Embryonic facial prominence (tissue), 1 donor: Measurements from ENCODE around the gene FAM50B.
A peak's percentile ranks its signal among the peaks of the same experiment; 100 is the strongest.
"Not testable (repeated sequence)": the region's sequence is repeated elsewhere in the genome, so short reads cannot be mapped to it uniquely, and the experiment has no call there.

Source experiments
- DNase-seq: peaks from one replicate; pipeline ENCODE4 v3.0.0-alpha.2; 2016; ENCODE audit errors: extremely low spot score

FAM50B gene

DNA sequence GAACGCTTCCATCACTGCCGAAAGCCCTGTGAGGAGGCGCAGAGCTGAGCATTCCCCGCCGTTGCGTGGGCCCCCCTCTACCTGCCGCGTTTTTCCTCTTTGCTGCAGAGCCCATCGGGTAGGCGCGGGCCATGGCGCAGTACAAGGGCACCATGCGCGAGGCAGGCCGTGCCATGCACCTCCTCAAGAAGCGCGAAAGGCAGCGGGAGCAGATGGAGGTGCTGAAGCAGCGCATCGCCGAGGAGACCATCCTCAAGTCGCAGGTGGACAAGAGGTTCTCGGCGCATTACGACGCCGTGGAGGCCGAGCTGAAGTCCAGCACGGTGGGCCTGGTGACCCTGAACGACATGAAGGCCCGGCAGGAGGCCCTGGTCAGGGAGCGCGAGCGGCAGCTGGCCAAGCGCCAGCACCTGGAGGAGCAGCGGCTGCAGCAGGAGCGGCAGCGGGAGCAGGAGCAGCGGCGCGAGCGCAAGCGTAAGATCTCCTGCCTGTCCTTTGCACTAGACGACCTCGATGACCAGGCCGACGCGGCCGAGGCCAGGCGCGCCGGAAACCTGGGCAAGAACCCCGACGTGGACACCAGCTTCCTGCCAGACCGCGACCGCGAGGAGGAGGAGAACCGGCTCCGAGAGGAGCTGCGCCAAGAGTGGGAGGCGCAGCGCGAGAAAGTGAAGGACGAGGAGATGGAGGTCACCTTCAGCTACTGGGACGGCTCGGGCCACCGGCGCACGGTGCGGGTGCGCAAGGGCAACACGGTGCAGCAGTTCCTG lies 693 bp downstream of the FAM50B start:
- DNase-seq, result no peak

DNA sequence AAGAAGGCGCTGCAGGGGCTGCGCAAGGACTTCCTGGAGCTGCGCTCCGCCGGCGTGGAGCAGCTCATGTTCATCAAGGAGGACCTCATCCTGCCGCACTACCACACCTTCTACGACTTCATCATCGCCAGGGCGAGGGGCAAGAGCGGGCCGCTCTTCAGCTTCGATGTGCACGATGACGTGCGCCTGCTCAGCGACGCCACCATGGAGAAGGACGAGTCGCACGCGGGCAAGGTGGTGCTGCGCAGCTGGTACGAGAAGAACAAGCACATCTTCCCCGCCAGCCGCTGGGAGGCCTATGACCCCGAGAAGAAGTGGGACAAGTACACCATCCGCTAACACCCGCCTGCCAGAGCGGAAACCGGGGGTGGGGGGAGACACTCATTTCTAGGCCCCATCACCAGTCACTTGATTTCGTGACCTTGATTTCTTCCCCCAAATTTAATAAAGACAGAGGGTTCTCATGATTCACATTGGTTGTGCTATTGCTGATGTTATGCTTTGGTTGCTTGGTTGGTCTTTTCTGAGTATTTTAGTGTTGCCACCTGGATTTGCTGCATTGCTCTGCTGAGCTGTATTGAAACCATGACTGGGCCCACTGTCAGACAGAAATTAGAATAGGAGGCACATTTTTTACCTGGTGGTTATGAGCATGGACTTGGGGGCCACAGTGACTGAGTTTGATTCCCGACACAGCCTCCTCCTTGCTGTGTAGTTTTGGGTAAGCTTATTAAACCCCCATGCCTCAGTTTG lies 1.5 kb downstream of the FAM50B start:
- no peak for DNase-seq

DNA sequence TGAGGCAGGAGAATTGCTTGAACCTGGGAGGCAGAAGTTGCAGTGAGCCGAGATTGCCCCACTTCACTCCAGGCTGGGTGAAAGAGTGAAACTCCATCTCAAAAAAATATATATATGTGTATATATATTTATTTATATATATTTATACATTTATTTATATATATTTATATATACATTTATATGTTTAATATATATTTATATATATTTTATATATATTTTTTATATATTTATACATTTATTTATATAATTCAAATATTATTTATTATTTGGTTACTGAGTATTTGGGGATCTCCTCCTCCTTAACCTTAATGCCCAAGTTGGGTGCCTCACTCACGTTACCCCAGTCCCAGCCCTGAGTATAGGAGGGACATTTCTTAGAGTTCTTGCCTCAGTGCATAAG lies 2.7 kb downstream of the FAM50B start:
- no peak for DNase-seq

DNA sequence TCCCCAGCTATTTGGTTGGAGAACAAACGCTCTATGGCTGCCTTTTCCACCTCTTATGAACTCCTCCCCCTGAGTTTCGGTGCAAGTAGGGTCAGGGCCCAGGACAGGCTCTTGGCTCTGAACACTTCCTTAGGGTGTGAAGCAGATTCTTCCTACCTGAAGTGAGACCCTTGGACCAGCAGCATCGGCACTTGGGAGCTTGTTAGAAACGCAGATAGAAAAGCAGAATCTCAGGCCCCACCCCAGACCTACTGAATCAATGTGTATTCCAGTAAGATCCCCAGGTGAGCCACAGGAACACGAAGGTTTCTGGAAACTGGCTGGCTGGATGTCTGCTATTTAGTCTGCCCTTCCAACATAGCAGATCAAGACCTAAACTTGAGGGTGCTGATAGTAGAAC lies 3.2 kb downstream of the FAM50B start:
- no peak for DNase-seq

DNA sequence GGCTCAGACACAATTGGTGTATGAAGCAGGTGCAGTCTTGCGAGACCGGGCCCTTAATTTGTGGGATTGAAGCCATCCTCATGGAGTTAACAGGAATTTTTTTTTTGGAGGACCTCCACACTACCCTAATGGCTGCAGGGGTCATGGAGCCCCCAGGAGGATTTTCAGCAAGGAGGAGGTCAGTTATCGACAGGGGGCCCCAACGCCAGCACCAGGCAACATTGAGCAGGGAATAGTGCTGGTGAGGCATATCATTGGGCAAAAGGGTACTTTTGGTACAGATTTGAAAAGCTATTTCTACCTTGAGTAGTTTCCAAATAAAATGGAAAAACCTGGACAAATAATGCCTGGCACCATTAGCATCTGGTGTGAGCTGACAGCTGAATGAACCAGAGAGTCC lies 6.7 kb downstream of the FAM50B start:
- no peak for DNase-seq

DNA sequence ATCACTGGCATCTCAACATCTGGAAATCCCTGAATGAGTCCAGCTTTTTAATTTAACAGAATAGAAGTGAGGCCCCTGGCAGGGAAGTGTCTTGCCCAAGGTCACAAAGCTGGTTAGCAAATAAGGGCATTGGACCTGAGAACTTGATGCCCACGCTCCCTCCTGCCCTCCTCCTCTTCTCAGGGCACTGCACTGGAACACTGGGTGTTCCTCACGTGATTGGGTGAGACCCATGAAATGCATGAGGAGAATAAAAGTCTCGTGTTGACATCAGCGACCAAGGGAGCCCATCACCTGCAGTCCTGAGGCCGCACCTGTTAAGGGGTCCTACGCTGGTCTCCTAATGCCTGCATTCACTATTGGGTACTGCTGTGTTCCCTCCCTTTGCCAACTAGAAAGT lies 7.4 kb downstream of the FAM50B start:
- no peak for DNase-seq

DNA sequence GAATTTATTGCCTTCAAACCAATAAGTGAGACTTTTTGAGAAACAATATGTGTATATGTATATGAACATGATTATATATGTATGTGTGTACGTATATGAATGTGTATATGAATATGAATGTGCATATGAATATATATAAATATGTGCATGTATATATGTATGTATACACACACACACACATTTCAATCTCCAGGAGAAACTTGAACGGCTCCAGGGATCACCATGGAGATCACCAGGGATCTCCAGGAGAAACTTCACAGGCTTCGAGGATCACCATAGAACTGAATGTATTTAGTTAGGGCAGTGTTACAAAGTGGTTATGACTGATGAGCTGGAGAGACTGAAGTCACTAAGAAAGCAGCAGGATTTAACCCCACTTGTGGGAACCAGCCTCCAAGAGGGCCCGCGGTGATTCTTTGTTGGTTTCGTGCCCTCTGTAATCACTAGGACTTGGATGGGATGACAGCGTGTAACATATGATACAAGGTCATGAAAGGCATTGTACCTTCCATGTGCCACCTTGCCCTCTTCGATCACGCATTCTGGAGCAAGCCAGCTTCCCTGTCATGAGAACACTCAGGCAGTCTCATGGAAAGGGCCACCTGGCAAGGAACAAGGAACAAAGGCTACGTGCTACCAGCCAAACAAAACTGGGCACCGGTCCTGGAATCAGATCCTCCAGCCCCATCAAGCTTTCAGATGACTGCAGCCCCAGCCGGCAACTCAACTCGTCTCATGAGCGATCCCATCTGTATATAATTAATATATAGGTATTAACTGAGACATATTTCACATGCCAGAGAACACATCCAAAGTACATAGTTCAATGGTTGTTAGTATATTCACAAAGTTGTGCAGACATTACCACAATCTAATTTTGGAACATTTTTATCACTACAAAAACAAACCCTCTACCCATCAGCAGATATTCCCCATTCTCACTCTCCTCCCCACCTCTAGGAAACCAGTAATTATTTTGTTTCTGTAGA lies 8.6 kb downstream of the FAM50B start:
- no peak for DNase-seq

DNA sequence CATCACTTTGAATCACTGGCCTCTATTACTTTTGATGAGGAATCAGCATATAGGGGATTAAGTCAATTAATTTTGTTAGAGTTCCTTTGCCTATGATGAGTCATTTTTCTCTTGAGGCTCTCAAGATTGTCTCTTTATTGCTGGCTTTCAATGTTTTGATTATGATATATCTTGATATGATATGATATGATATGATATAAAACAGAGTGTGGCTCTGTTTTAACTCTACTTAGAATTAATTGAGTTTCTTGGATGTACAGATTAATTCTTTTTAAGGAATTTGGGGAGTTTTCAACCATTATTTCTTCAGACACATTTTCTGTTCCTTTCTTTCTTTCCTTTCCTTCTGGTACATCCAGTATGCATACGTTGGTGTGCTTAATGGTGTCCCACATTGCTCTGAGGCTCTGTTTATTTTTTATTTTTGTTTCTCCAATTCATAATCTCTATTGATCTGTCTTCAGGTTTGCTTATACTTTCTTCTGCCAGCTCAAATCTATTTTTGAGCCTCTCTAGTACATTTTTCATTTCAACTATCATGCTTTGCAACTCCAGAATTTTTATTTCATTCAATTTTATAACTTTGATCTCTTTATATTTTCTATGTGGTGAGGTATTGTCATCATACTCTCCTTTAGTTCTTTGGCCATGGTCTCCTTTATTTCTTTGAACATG lies 10.8 kb downstream of the FAM50B start:
- no peak for DNase-seq

DNA sequence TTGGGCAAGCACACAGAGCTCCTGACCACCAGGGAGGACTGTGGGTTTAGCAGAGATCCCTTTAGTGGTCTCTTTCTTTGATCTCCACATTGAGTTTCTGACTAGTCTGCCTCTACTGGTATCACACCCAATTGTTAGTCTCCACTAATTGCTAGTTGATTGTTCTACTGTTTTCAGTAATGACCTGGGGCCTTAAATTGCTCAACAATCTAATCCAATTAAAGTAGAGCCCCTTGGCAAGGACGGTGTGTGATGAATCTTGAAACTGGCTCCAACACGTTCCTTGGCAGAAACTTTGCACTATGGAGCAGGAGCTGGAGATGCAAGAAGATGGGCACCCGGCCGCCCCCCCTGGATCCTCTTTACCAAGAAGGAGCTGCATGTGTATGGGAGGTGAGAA lies 12.3 kb downstream of the FAM50B start:
- DNase-seq, result no peak

DNA sequence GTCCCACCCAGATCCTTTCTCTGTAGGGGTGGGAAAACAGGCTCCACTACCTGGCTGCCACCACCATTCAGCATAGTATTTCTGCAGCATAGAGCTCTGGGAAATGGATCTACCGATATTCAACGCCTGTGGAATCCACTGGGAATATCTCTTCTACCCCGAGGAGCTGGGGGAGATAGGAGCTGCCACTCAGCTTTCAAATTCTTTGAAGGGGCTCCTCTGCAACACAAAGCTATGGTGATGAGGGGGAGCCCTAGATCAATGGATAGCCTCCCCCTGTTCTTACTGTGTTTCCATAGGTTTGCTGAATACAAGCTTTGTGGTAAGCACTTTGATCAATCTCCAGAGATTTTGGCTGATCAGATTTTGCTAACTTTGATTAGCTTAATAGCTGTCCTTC lies 12.9 kb downstream of the FAM50B start:
- DNase-seq, result no peak

DNA sequence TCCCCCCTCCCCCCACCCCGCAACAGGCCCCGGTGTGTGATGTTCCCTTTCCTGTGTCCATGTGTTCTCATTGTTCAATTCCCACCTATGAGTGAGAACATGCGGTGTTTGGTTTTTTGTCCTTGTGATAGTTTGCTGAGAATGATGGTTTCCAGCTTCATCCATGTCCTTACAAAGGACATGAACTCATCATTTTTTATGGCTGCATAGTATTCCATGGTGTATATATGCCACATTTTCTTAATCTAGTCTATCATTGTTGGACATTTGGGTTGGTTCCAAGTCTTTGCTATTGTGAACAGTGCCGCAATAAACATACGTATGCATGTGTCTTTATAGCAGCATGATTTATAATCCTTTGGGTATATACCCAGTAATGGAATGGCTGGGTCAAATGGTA lies 14.1 kb downstream of the FAM50B start:
- not testable (repeated sequence) for DNase-seq

DNA sequence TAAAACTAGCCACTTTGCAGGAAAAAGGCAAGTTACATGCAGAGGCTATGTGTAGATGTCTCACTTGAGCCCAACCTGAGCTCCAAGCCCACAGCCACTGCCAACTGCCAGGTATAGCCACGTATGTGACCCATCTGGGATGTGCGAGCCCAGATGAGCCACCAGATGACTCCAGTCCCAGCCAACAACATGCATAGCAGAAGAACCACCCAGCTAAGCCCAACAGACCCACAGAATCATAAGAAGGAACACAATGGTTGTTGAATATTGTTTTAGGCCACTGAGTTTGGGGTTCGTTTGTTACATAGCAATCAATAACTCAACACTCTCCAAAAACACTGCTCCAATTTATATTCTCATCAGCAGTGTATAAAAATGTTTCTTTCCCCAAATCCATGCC lies 16.3 kb downstream of the FAM50B start:
- DNase-seq, result no peak

DNA sequence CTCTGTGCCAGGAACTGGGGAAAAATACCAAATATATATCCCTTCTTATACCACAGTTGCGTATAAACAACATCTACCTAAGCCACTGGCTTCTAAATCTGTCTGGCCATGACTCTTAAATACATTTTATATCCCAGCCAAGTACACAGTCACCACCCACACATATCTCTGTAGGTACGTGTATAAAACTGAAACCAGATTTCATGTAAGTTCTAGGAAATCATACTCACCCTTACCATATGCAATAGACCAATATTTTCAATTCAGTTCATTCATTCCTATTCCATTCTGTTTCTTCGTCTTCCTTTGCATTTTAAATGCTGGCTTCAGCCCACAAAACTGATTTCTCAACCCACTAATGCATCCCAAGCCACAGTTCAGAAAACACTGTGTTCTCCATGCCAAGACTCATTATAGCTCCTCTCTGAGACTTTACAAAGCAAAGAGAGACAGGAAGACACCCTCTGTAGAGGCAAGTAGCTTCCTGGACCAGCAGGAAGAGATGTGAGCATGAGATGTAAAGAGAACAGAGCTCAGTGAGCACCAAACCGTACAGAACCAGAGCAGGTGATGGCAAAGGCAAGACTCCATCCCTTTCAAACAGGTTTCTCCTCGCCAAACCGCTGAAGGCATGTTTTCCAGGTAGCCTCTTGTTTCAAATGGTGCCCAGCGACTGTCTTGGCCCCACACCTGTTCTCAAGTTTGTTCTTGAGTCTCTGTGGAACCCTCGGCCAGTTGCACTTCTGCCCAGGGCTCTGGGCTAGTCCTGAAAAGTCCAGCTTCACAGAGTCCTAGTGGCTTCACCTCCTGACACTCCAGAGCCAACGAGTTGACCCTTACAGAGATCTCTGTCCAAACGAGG lies 18.7 kb downstream of the FAM50B start:
- peak; percentile 53 for DNase-seq

DNA sequence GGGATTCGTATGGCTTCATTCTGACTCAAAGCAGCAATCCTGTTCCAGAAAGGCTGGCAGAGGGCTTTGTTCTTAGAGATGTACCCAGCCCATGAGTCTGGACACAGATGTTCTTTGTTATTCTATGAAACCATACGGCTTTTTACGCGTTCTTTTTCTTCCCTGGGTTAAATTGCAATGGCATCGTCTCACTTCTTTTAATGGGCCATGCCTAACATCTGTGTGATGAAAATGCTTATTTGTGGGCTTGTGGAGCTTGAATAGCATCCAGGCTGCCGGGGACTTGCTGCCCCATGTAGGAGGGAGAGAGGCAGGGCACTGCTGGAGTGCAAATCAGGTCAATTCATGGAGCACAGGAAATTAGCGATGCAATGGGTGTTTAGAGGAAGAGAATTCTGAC lies 19.4 kb downstream of the FAM50B start:
- peak; percentile 54 for DNase-seq

DNA sequence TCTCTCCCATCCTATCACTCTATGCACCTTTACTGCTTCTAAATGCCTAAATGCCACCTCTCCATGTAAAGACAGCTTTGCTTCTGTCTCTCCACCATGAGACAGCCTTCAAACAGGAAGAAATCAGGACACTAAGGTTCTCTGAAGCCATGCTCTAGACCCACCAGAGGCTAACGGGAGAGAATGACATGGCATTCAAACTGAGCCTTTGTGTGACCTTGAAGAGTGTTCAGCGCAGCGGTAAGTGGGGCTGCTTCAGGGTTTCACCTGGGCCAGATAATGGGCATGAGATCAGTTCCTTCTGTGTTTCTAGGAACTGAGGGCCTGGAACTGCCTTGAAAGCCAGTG lies 20.1 kb downstream of the FAM50B start:
- DNase-seq, result no peak

DNA sequence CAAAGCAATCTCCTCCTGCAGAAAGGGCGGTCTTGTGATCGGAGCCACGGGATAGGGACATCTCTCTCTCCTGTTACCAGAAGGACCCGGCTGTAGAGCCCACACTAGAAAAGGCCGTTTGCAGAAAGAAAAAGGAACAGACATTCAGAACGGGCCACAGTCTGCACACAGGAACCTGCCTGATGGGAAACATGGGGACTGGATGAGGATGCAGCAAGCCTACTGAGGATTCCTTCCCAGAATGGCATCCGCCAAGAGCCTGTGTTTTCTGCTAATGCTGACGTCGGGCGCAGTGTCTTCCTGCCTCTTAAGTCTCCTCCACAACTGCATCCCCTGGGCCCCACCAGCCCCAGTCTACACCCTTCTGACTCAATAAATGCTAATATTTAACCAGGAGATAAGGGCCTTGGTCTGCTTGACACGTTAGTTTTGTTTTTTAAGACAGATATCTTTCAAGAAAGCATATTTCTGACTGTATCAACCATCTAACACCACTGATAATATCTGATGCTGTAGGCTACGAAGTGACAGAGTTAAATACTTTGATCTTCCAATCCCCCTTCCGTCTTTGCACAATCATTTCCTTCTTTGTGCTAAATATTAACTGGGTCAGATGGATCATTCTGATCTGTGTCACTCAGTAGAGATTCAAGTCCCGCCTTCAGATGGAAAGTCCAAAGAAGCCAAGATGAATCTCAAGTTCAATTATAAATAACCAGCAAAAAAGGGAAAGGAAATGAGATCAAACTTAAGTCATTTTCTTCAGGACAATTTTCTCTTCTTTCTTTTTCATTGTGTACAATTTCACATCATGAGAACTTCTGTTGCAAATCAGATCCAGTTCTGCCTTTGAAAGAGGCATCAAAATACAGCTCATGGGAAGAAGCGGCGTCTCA lies 20.7 kb downstream of the FAM50B start:
- no peak for DNase-seq

DNA sequence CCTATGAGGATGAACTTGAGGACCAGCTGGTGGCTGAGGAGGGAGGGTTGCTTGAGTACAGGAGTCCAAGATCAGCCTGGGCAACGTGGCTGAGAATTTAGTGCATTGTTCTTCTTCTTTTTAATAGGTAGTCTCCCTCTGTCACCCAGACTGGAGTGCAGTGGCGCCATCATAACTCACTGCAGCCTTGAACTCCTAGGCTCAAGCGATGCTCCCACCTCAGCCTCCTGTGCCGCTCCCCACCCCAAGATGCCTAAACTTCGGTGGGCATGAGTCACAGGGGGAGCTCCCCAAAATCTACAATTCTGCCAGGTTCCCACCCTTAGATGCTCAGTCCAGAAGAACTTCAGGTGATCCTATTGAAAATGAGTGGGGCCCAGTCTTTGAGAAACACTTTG lies 21.4 kb downstream of the FAM50B start:
- no peak for DNase-seq

DNA sequence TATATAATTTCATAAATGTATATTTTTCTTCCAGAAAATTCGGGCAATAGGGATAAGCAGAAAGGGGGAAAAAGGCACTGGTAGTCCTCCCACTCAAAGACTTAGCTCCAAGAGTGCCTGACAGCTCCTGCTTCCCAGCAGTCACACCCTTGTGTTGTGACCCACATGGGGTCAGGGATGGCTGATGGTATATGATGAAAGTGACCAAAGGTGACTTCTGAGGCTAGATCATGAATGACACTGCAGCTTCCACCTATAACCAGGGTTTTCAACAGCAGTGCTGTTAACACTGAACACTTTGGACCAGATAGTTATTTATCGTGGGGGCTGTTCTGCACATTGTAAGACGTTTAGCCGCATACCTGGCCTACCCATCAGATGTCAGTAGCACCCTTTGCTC lies 22.3 kb downstream of the FAM50B start:
- DNase-seq, result no peak

DNA sequence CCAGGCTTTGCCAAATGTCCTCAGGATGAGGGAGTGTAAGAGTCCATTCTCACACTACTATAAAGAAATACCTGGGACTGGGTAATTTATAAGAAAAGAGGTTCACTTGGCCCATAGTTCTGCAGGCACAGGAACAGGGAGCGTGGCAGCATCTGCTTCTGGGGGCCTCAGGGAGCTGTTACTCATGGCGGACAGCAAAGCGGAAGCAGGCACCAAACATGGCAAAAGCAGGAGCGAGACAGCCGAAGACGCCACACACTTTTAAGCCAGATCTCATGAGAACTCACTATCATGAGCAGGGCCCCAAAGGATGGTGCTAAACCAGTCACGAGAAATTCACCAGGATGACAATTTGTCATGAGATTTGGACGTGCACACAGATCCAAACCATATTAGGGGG lies 22.8 kb downstream of the FAM50B start:
- no peak for DNase-seq

DNA sequence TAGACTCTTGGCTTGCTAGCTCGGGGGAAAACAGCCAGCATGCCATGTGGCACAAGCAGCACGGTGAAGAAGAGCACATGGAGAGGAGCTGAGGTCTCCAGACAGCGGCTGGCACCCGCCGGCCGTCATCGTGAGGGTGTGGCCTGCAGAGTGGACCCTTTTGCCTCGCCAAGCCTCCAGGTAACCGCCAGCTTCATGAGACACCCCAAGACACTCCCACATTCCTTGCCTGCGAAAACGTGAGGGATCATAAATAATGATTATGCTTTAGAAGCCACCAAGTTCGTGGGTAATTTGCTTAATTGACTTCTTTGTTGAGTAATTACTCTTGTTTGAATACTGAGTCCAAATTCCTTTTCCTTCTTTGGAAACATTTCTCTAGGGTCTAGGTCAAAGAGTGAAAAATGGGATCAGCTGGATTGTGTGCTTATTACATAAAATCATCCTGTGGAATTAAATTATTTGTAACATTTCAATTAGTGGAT lies 23.2 kb downstream of the FAM50B start:
- no peak for DNase-seq
